IMR-90 (cell line): ENCODE results near the gene CABP7.

Experiments
- BHLHE40 ChIP-seq: fragments of 150-350 bp; IDR thresholded peaks from 2 replicates; pipeline ENCODE4 v1.6.1; 2016; ENCODE audit warnings: mild to moderate bottlenecking, low read depth, low read length
- CEBPB ChIP-seq: IDR thresholded peaks from 2 replicates; pipeline ENCODE4 v1.6.1; 2012; ENCODE audit warnings: low read depth, low read length, improper control_type of control experiment
- CHD1 ChIP-seq: IDR thresholded peaks from 2 replicates; pipeline ENCODE4 v1.6.1; 2012; ENCODE audit warnings: low read depth, low read length, improper control_type of control experiment
- FOS ChIP-seq: fragments of 150-350 bp; IDR thresholded peaks from 2 replicates; pipeline ENCODE4 v1.6.1; 2016; ENCODE audit warnings: low read depth, low read length
- MAFK ChIP-seq: IDR thresholded peaks from 2 replicates; pipeline ENCODE4 v1.6.1; 2012; ENCODE audit warnings: low read depth, low read length, improper control_type of control experiment
- MXI1 ChIP-seq: IDR thresholded peaks from 2 replicates; pipeline ENCODE4 v1.6.1; 2012; ENCODE audit warnings: low read depth, mild to moderate bottlenecking, low read length, moderate library complexity, borderline replicate concordance
- POLR2A ChIP-seq: IDR thresholded peaks from 2 replicates; pipeline ENCODE4 v1.6.1; 2012; ENCODE audit warnings: mild to moderate bottlenecking, low read depth, low read length
- RAD21 ChIP-seq: IDR thresholded peaks from 2 replicates; pipeline ENCODE4 v1.6.1; 2012; ENCODE audit warnings: low read length, improper control_type of control experiment
- RCOR1 ChIP-seq: IDR thresholded peaks from 2 replicates; pipeline ENCODE4 v1.6.1; 2012; ENCODE audit warnings: mild to moderate bottlenecking, low read length, improper control_type of control experiment; ENCODE audit not compliant: insufficient replicate concordance
- RFX5 ChIP-seq: IDR thresholded peaks from 2 replicates; pipeline ENCODE4 v1.8.0; 2012; ENCODE audit warnings: low read depth, mild to moderate bottlenecking, low read length, moderate library complexity
- SMC3 ChIP-seq: fragments of 150-350 bp; IDR thresholded peaks from 2 replicates; pipeline ENCODE4 v1.6.1; 2016; ENCODE audit warnings: low read depth, mild to moderate bottlenecking, antibody characterized with exemption, low read length, moderate library complexity
- USF2 ChIP-seq: fragments of 150-350 bp; IDR thresholded peaks from 2 replicates; pipeline ENCODE4 v1.6.1; 2017; ENCODE audit warnings: mild to moderate bottlenecking, antibody characterized with exemption, low read length, low read depth
- TF ChIP-seq, protein P1 (sequence below): conservative IDR thresholded peaks from 2 replicates; pipeline ENCODE4 v1.5.1; 2012; ENCODE audit warnings: mild to moderate bottlenecking, low read depth, low read length, improper control_type of control experiment
- TF ChIP-seq, protein P2 (sequence below): fragments of 150-350 bp; IDR thresholded peaks from 2 replicates; pipeline ENCODE4 v1.6.1; 2016; ENCODE audit warnings: low read depth, mild to moderate bottlenecking, low read length, moderate library complexity, borderline replicate concordance

DNA sequence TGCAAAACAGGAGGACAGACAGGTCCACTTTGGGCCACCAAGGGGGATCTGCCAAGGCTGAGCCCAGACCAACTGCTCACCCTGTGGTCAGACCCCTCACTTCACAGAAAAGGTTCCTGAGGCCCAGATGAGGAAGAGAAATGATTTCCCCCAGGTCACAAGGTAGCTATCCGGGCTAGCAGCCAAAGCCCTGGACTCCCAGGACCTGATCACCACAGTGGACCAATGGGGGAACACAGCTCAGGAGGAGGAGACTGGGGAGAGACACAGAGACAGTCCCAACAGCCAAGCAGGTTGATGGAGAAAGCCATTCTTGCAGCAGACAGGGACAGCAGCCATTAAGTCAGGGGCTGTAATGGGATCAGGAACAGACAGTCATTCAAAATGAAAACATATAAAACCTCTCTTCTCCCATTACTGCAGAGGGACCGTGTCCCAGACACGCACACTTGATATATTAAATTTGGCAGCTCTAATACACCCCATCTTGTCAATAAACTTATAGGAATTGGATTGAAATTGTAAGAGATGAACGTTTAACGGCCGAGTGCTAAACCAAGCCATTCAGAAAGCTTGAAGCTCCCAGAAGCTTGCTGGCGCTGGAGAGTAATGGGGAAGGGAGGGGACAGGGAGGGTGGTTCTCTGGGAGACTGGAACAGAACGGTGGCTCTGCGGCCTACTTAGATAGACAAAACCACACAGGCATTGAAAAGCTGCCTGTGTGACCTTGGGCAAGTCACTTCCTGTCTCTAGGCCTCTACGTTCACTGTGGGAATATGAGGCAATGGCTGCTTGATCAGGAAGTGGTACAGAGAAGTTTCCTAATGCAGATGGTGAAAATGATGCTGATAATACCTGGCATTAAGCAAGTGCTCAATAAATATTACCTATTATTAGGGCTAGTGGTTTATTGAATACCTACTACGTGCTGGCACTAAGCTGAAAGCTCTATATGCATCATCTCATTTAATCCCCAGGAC lies 31.0 kb downstream of the CABP7 start:
- TF ChIP-seq, protein P1, sequence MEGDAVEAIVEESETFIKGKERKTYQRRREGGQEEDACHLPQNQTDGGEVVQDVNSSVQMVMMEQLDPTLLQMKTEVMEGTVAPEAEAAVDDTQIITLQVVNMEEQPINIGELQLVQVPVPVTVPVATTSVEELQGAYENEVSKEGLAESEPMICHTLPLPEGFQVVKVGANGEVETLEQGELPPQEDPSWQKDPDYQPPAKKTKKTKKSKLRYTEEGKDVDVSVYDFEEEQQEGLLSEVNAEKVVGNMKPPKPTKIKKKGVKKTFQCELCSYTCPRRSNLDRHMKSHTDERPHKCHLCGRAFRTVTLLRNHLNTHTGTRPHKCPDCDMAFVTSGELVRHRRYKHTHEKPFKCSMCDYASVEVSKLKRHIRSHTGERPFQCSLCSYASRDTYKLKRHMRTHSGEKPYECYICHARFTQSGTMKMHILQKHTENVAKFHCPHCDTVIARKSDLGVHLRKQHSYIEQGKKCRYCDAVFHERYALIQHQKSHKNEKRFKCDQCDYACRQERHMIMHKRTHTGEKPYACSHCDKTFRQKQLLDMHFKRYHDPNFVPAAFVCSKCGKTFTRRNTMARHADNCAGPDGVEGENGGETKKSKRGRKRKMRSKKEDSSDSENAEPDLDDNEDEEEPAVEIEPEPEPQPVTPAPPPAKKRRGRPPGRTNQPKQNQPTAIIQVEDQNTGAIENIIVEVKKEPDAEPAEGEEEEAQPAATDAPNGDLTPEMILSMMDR = no peak
- TF ChIP-seq RAD21 (no peak), POLR2A (no peak), USF2 (no peak), MXI1 (no peak), FOS (no peak), RCOR1 (no peak), MAFK (no peak), SMC3 (no peak), RFX5 (no peak), CEBPB (no peak), BHLHE40 (no peak), CHD1 (no peak)
- TF ChIP-seq, protein P2, sequence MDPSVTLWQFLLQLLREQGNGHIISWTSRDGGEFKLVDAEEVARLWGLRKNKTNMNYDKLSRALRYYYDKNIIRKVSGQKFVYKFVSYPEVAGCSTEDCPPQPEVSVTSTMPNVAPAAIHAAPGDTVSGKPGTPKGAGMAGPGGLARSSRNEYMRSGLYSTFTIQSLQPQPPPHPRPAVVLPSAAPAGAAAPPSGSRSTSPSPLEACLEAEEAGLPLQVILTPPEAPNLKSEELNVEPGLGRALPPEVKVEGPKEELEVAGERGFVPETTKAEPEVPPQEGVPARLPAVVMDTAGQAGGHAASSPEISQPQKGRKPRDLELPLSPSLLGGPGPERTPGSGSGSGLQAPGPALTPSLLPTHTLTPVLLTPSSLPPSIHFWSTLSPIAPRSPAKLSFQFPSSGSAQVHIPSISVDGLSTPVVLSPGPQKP = no peak
